Activated naive CD8-positive, alpha-beta T cell treated with anti-CD3 and anti-CD28 coated beads for 36 hours (primary cell): Measurements from ENCODE around the gene HOPX. TPM values are rescaled to one million over a fixed set of nuclear protein-coding genes. Genes with fewer than 3 reads are reported as not detected.
"Not testable (repeated sequence)": the region's sequence is repeated elsewhere in the genome, so short reads cannot be mapped to it uniquely, and the experiment has no call there.

Source experiments
- DNase-seq: peaks from one replicate; pipeline ENCODE4 v3.0.0; 2021
- H3K27ac Mint-ChIP-seq: one replicate; pipeline ENCODE4 v1.8.0; 2022; ENCODE audit warnings: mild to moderate bottlenecking, moderate library complexity, mixed read lengths
- H3K27me3 Mint-ChIP-seq: one replicate; pipeline ENCODE4 v1.8.0; 2022; ENCODE audit warnings: mild to moderate bottlenecking, mixed read lengths
- H3K36me3 Mint-ChIP-seq: one replicate; pipeline ENCODE4 v1.8.0; 2021; ENCODE audit warnings: mild to moderate bottlenecking, mixed read lengths
- H3K4me1 Mint-ChIP-seq: one replicate; pipeline ENCODE4 v1.8.0; 2021; ENCODE audit warnings: mixed read lengths
- H3K4me3 Mint-ChIP-seq: one replicate; pipeline ENCODE4 v1.8.0; 2022; ENCODE audit warnings: mild to moderate bottlenecking, moderate library complexity, mixed read lengths
- H3K9me3 Mint-ChIP-seq: one replicate; pipeline ENCODE4 v1.8.0; 2022; ENCODE audit warnings: mixed read lengths
- total RNA-seq, 2 experiments: library from RNA; stranded (reverse); gene quantifications; one replicate each; pipeline ENCODE4 v1.2.3, GENCODE V29; 2021

Gene HOPX
- total RNA-seq, 2 experiments from 2014 or later = 16.5 to 18.1 TPM

- H3K4me3 Mint-ChIP-seq = no peak overlapping the region
Observed at GRCh38 chr4:56698329-56698728, 17.2 kb upstream of the HOPX start.

GRCh38 chr4:56696056-56696455 is 15.0 kb upstream of the HOPX start:
- no peak overlapping the region for H3K4me3 Mint-ChIP-seq
- no peaks in the 10 kb centered on the region for H3K36me3 Mint-ChIP-seq
- H3K27me3 Mint-ChIP-seq = peaks cover 3% of the 10 kb centered on the region

More at GRCh38 chr4:56698329-56698728, 17.2 kb upstream of the HOPX start:
- no peak for DNase-seq
- no peaks in the 10 kb centered on the region for H3K36me3 Mint-ChIP-seq
- H3K27ac Mint-ChIP-seq = no peak overlapping the region
- no peaks in the 10 kb centered on the region for H3K9me3 Mint-ChIP-seq
- no peaks in the 10 kb centered on the region for H3K27me3 Mint-ChIP-seq
- H3K4me1 Mint-ChIP-seq = peaks cover 5% of the 10 kb centered on the region

GRCh38 chr4:56693476-56693875 is 12.4 kb upstream of the HOPX start:
- H3K27ac Mint-ChIP-seq, H3K4me3 Mint-ChIP-seq, H3K9me3 Mint-ChIP-seq: not testable (repeated sequence)

More at GRCh38 chr4:56696056-56696455, 15.0 kb upstream of the HOPX start:
- no peak for DNase-seq
- Mint-ChIP-seq H3K4me1 (peaks cover 5% of the 10 kb centered on the region), H3K9me3 (no peaks in the 10 kb centered on the region), H3K27ac (no peak overlapping the region)

GRCh38 chr4:56692576-56692975 is 11.5 kb upstream of the HOPX start:
- Mint-ChIP-seq H3K36me3 (no peaks in the 10 kb centered on the region), H3K27ac (no peak overlapping the region), H3K27me3 (peaks cover 9% of the 10 kb centered on the region), H3K4me1 (peaks cover 5% of the 10 kb centered on the region), H3K9me3 (no peaks in the 10 kb centered on the region), H3K4me3 (no peak overlapping the region)
- DNase-seq = no peak

More at GRCh38 chr4:56693476-56693875, 12.4 kb upstream of the HOPX start:
- H3K36me3 Mint-ChIP-seq, DNase-seq, H3K4me1 Mint-ChIP-seq, H3K27me3 Mint-ChIP-seq: not testable (repeated sequence)

GRCh38 chr4:56691425-56691824 is 10.3 kb upstream of the HOPX start:
- peaks cover 10% of the 10 kb centered on the region for H3K27me3 Mint-ChIP-seq
- H3K9me3 Mint-ChIP-seq = no peaks in the 10 kb centered on the region
- no peaks in the 10 kb centered on the region for H3K4me1 Mint-ChIP-seq
- no peaks in the 10 kb centered on the region for H3K36me3 Mint-ChIP-seq
- no peak for DNase-seq
- H3K27ac Mint-ChIP-seq = no peak overlapping the region
- no peak overlapping the region for H3K4me3 Mint-ChIP-seq

GRCh38 chr4:56690393-56690792 is 9.3 kb upstream of the HOPX start:
- no peak for DNase-seq

GRCh38 chr4:56689201-56689969 is 8.3 kb upstream of the HOPX start:
- no peak overlapping the region for H3K27ac Mint-ChIP-seq
- peaks cover 20% of the 10 kb centered on the region for H3K27me3 Mint-ChIP-seq

More at GRCh38 chr4:56690393-56690792, 9.3 kb upstream of the HOPX start:
- Mint-ChIP-seq H3K4me3 (no peak overlapping the region), H3K9me3 (no peaks in the 10 kb centered on the region), H3K27ac (no peak overlapping the region), H3K27me3 (peaks cover 13% of the 10 kb centered on the region), H3K36me3 (no peaks in the 10 kb centered on the region), H3K4me1 (no peaks in the 10 kb centered on the region)

GRCh38 chr4:56688094-56688647 is 7.1 kb upstream of the HOPX start:
- no peak for DNase-seq
- Mint-ChIP-seq H3K27me3 (peaks cover 32% of the 10 kb centered on the region), H3K27ac (no peak overlapping the region), H3K9me3 (no peaks in the 10 kb centered on the region), H3K4me1 (peaks cover 7% of the 10 kb centered on the region), H3K4me3 (no peak overlapping the region), H3K36me3 (no peaks in the 10 kb centered on the region)

More at GRCh38 chr4:56689201-56689969, 8.3 kb upstream of the HOPX start:
- no peak overlapping the region for H3K4me3 Mint-ChIP-seq
- no peaks in the 10 kb centered on the region for H3K36me3 Mint-ChIP-seq
- H3K4me1 Mint-ChIP-seq = no peaks in the 10 kb centered on the region
- no peaks in the 10 kb centered on the region for H3K9me3 Mint-ChIP-seq
- DNase-seq = no peak

- DNase-seq = no peak
- Mint-ChIP-seq H3K36me3 (no peaks in the 10 kb centered on the region), H3K4me3 (no peak overlapping the region), H3K9me3 (no peaks in the 10 kb centered on the region), H3K4me1 (peaks cover 12% of the 10 kb centered on the region), H3K27me3 (peaks cover 37% of the 10 kb centered on the region), H3K27ac (no peak overlapping the region)
Observed at GRCh38 chr4:56686537-56687231, 5.6 kb upstream of the HOPX start.

- H3K36me3 Mint-ChIP-seq = no peaks in the 10 kb centered on the region
- no peak for DNase-seq
- H3K4me3 Mint-ChIP-seq = no peak overlapping the region
- H3K9me3 Mint-ChIP-seq = no peaks in the 10 kb centered on the region
- no peak overlapping the region for H3K27ac Mint-ChIP-seq
- peaks cover 43% of the 10 kb centered on the region for H3K27me3 Mint-ChIP-seq
- peaks cover 26% of the 10 kb centered on the region for H3K4me1 Mint-ChIP-seq
Observed at GRCh38 chr4:56684320-56685050, 3.4 kb upstream of the HOPX start.

GRCh38 chr4:56683455-56683854 is 2.4 kb upstream of the HOPX start:
- Mint-ChIP-seq H3K36me3 (no peaks in the 10 kb centered on the region), H3K4me1 (peaks cover 26% of the 10 kb centered on the region), H3K4me3 (no peak overlapping the region), H3K27me3 (peaks cover 42% of the 10 kb centered on the region), H3K9me3 (no peaks in the 10 kb centered on the region), H3K27ac (no peak overlapping the region)
- DNase-seq = no peak

- DNase-seq = no peak
- peaks cover 43% of the 10 kb centered on the region for H3K27me3 Mint-ChIP-seq
- H3K27ac Mint-ChIP-seq = no peak overlapping the region
- H3K4me3 Mint-ChIP-seq = no peak overlapping the region
- H3K9me3 Mint-ChIP-seq = no peaks in the 10 kb centered on the region
- H3K36me3 Mint-ChIP-seq = no peaks in the 10 kb centered on the region
- H3K4me1 Mint-ChIP-seq = peaks cover 28% of the 10 kb centered on the region
Observed at GRCh38 chr4:56681853-56682525, 893 bp upstream of the HOPX start.

GRCh38 chr4:56680266-56680665 is 830 bp downstream of the HOPX start:
- no peak for DNase-seq
- Mint-ChIP-seq H3K36me3 (no peaks in the 10 kb centered on the region), H3K4me3 (no peak overlapping the region), H3K4me1 (peaks cover 28% of the 10 kb centered on the region), H3K27ac (no peak overlapping the region), H3K9me3 (no peaks in the 10 kb centered on the region), H3K27me3 (peaks cover 44% of the 10 kb centered on the region)

- H3K27ac Mint-ChIP-seq = no peak overlapping the region
- no peak overlapping the region for H3K4me3 Mint-ChIP-seq
- no peaks in the 10 kb centered on the region for H3K9me3 Mint-ChIP-seq
- peaks cover 38% of the 10 kb centered on the region for H3K27me3 Mint-ChIP-seq
- H3K36me3 Mint-ChIP-seq = no peaks in the 10 kb centered on the region
- DNase-seq = no peak
- H3K4me1 Mint-ChIP-seq = peaks cover 20% of the 10 kb centered on the region
Observed at GRCh38 chr4:56677711-56678110, 3.4 kb downstream of the HOPX start.
